ENCODE results near the gene RNF138.
"Not testable (repeated sequence)": the region's sequence is repeated elsewhere in the genome, so short reads cannot be mapped to it uniquely, and the experiment has no call there.

RNF138 gene

DNA sequence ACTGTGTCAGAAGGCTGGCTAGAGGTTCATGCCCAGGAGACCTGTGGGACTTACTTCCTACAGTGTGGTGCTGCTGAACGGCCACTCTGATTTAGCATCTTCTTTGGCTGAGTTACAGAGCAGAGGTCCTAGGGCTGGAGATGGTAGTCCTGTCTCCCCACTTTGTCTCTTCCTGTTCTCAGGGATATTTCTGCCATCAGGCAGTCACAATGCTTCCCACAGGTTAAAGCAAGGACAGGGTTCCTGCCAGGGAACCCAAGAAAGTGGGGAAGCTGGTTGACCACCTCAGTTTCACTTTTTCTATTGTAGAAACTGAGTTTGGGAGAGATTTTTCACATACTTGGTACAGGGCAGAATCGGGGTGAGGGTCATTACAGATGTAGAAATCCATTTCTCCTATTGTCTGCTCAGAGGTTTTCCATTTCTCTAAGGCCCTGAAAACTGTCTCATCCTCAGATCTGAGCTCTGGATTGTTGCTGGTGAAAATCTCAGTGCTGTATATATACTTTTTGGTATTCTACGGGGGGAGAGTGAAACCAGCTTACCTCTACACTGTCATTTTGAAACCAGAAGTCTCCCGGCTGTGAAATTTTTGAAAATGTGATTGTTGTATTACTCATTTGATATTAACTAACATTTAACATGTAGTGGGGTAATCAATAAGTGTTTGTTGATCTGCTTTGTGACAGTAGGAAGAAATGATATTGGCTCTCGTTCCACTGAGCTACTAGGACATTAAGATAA is 61.2 kb downstream of the RNF138 start:
- H3K27ac ChIP-seq (ENCODE audit: low read length) = no peak overlapping the region
- H3K4me3 ChIP-seq (ENCODE audit: low read length) = no peak overlapping the region
- H3K36me3 ChIP-seq (ENCODE audit: control insufficient read depth, low read depth, low read length) = no peaks in the 10 kb centered on the region

GRCh38 chr18:32156855-32157254 is 65.2 kb downstream of the RNF138 start:
- Histone ChIP-seq H3K27me3 (ENCODE audit: control insufficient read depth, insufficient read depth, low read length) (no peaks in the 10 kb centered on the region), H3K4me3 (ENCODE audit: low read length) (no peak overlapping the region), H3K36me3 (ENCODE audit: control insufficient read depth, low read depth, low read length) (no peaks in the 10 kb centered on the region), H3K4me1 (ENCODE audit: control insufficient read depth, low read depth, low read length) (no peaks in the 10 kb centered on the region), H3K9ac (ENCODE audit: low read length) (no peak overlapping the region), H3K9me3 (ENCODE audit: control insufficient read depth, low read depth, low read length) (no peaks in the 10 kb centered on the region), H3K27ac (ENCODE audit: low read length) (no peak overlapping the region)

More for the DNA sequence above, 61.2 kb downstream of the RNF138 start:
- H3K9me3 ChIP-seq (ENCODE audit: control insufficient read depth, low read depth, low read length) = no peaks in the 10 kb centered on the region
- H3K4me1 ChIP-seq (ENCODE audit: control insufficient read depth, low read depth, low read length) = no peaks in the 10 kb centered on the region
- H3K27me3 ChIP-seq (ENCODE audit: control insufficient read depth, insufficient read depth, low read length) = no peaks in the 10 kb centered on the region
- no peak overlapping the region for H3K9ac ChIP-seq (ENCODE audit: low read length)

DNA sequence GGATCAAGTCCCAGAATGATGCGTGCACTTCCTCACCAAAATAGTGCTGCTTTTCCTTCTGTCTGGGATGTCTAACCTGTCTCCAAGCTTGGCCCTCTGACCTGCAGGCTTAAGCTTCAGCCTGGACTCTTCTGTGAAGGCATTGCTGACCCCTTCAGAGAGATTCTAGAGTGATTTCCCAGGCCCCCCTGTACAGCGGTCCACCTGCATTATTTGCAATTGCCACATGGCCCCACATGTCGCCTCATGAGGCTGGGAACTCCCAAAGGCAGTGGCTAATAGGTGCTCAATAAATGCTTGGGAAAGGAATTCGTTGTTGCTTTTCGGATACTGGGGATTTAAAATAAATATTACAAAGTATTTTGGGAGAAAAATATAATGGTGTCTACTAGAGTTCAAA is 65.9 kb downstream of the RNF138 start:
- no peak overlapping the region for H3K9ac ChIP-seq (ENCODE audit: low read length)
- H3K27ac ChIP-seq (ENCODE audit: low read length) = no peak overlapping the region
- H3K36me3 ChIP-seq (ENCODE audit: control insufficient read depth, low read depth, low read length) = no peaks in the 10 kb centered on the region
- no peaks in the 10 kb centered on the region for H3K9me3 ChIP-seq (ENCODE audit: control insufficient read depth, low read depth, low read length)
- H3K4me3 ChIP-seq (ENCODE audit: low read length) = no peak overlapping the region
- no peaks in the 10 kb centered on the region for H3K4me1 ChIP-seq (ENCODE audit: control insufficient read depth, low read depth, low read length)
- H3K27me3 ChIP-seq (ENCODE audit: control insufficient read depth, insufficient read depth, low read length) = no peaks in the 10 kb centered on the region

- H3K27ac ChIP-seq (ENCODE audit: low read length) = no peak overlapping the region
- H3K27me3 ChIP-seq (ENCODE audit: control insufficient read depth, insufficient read depth, low read length) = no peaks in the 10 kb centered on the region
- H3K36me3 ChIP-seq (ENCODE audit: control insufficient read depth, low read depth, low read length) = no peaks in the 10 kb centered on the region
- peak overlapping the region; percentile 16 for H3K4me3 ChIP-seq (ENCODE audit: low read length)
- H3K9me3 ChIP-seq (ENCODE audit: control insufficient read depth, low read depth, low read length) = no peaks in the 10 kb centered on the region
- no peaks in the 10 kb centered on the region for H3K4me1 ChIP-seq (ENCODE audit: control insufficient read depth, low read depth, low read length)
- H3K9ac ChIP-seq (ENCODE audit: low read length) = no peak overlapping the region
Observed at GRCh38 chr18:32158108-32158624, 66.5 kb downstream of the RNF138 start.

- not testable (repeated sequence) for H3K36me3 ChIP-seq (ENCODE audit: control insufficient read depth, low read depth, low read length); H3K27me3 ChIP-seq (ENCODE audit: control insufficient read depth, insufficient read depth, low read length); H3K9ac ChIP-seq (ENCODE audit: low read length); H3K4me1 ChIP-seq (ENCODE audit: control insufficient read depth, low read depth, low read length); H3K9me3 ChIP-seq (ENCODE audit: control insufficient read depth, low read depth, low read length); H3K4me3 ChIP-seq (ENCODE audit: low read length); H3K27ac ChIP-seq (ENCODE audit: low read length)
Observed at GRCh38 chr18:32158631-32159030, 67.0 kb downstream of the RNF138 start.

DNA sequence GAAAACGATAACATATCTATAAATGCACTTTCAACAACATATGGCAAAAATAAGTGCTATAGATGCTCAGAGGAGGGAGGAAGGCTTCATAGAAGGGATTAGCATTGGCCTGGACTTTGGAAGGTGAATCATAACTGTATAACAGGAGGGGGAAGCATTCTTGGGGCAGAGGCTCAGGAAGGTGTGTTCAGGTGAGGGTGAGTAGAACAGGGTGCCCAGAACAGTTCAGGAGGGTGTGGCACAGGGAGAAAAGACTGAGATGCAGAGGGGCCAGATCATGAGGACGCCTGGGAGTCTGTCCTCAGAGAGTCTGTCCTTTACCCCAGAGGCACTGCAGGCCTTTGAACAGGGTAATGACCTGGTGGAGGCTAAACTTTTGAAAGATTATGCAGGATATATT is 68.9 kb downstream of the RNF138 start:
- Histone ChIP-seq H3K4me3 (ENCODE audit: low read length) (no peak overlapping the region), H3K4me1 (ENCODE audit: control insufficient read depth, low read depth, low read length) (no peaks in the 10 kb centered on the region), H3K9me3 (ENCODE audit: control insufficient read depth, low read depth, low read length) (no peaks in the 10 kb centered on the region), H3K9ac (ENCODE audit: low read length) (no peak overlapping the region), H3K36me3 (ENCODE audit: control insufficient read depth, low read depth, low read length) (no peaks in the 10 kb centered on the region), H3K27ac (ENCODE audit: low read length) (no peak overlapping the region), H3K27me3 (ENCODE audit: control insufficient read depth, insufficient read depth, low read length) (no peaks in the 10 kb centered on the region)

GRCh38 chr18:32167980-32168730 is 76.5 kb downstream of the RNF138 start:
- Histone ChIP-seq H3K9ac (ENCODE audit: low read length) (no peak overlapping the region), H3K36me3 (ENCODE audit: control insufficient read depth, low read depth, low read length) (no peaks in the 10 kb centered on the region), H3K27me3 (ENCODE audit: control insufficient read depth, insufficient read depth, low read length) (no peaks in the 10 kb centered on the region), H3K27ac (ENCODE audit: low read length) (no peak overlapping the region), H3K9me3 (ENCODE audit: control insufficient read depth, low read depth, low read length) (no peaks in the 10 kb centered on the region), H3K4me3 (ENCODE audit: low read length) (no peak overlapping the region), H3K4me1 (ENCODE audit: control insufficient read depth, low read depth, low read length) (no peaks in the 10 kb centered on the region)

DNA sequence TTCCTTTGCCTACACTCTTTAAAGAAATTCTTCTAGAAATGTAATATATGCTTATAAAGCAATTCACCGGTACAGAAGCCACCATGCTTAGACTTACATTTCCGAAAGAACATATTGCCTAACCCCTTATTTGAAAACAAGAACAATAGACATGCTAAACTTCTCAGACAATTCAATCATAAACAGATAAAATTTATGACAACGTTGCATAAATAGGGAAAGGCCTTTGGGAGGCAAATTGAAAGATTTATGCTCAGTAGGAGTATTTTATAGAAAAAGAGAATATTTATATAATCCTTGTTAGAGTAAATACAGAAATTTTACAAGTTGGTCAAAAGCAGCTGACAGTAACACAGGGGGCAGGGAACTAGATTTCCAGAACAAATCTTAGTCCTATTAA is 82.0 kb downstream of the RNF138 start:
- no peak overlapping the region for H3K4me3 ChIP-seq (ENCODE audit: low read length)
- H3K27ac ChIP-seq (ENCODE audit: low read length) = no peak overlapping the region
- no peaks in the 10 kb centered on the region for H3K4me1 ChIP-seq (ENCODE audit: control insufficient read depth, low read depth, low read length)
- no peak overlapping the region for H3K9ac ChIP-seq (ENCODE audit: low read length)
- H3K36me3 ChIP-seq (ENCODE audit: control insufficient read depth, low read depth, low read length) = no peaks in the 10 kb centered on the region
- no peaks in the 10 kb centered on the region for H3K9me3 ChIP-seq (ENCODE audit: control insufficient read depth, low read depth, low read length)
- H3K27me3 ChIP-seq (ENCODE audit: control insufficient read depth, insufficient read depth, low read length) = no peaks in the 10 kb centered on the region

- Histone ChIP-seq H3K9me3 (ENCODE audit: control insufficient read depth, low read depth, low read length) (no peaks in the 10 kb centered on the region), H3K27ac (ENCODE audit: low read length) (no peak overlapping the region), H3K36me3 (ENCODE audit: control insufficient read depth, low read depth, low read length) (no peaks in the 10 kb centered on the region), H3K4me1 (ENCODE audit: control insufficient read depth, low read depth, low read length) (no peaks in the 10 kb centered on the region), H3K4me3 (ENCODE audit: low read length) (no peak overlapping the region), H3K27me3 (ENCODE audit: control insufficient read depth, insufficient read depth, low read length) (no peaks in the 10 kb centered on the region), H3K9ac (ENCODE audit: low read length) (no peak overlapping the region)
Observed at GRCh38 chr18:32174719-32175118, 83.0 kb downstream of the RNF138 start.

DNA sequence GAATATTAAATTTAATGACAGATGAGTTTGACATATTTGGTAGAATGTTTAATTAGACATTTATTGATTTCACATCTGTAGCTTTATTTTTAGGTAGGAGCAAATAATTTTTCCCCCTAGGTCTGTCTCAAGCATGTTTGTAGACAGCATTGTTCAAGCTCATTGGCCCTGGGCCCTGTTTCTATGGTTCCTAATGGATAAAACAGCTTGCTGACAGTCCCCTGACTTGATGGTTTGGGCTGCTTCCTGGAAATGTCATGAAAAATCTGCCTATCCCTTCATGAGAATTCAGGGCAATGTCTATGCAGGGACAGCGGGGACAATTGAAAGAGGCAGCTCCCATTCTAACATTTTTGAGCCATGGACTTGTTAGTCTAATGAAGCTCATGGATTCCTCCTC is 83.6 kb downstream of the RNF138 start:
- Histone ChIP-seq H3K4me1 (ENCODE audit: control insufficient read depth, low read depth, low read length) (no peaks in the 10 kb centered on the region), H3K36me3 (ENCODE audit: control insufficient read depth, low read depth, low read length) (no peaks in the 10 kb centered on the region), H3K27me3 (ENCODE audit: control insufficient read depth, insufficient read depth, low read length) (no peaks in the 10 kb centered on the region), H3K27ac (ENCODE audit: low read length) (no peak overlapping the region), H3K9me3 (ENCODE audit: control insufficient read depth, low read depth, low read length) (no peaks in the 10 kb centered on the region), H3K9ac (ENCODE audit: low read length) (no peak overlapping the region), H3K4me3 (ENCODE audit: low read length) (no peak overlapping the region)

DNA sequence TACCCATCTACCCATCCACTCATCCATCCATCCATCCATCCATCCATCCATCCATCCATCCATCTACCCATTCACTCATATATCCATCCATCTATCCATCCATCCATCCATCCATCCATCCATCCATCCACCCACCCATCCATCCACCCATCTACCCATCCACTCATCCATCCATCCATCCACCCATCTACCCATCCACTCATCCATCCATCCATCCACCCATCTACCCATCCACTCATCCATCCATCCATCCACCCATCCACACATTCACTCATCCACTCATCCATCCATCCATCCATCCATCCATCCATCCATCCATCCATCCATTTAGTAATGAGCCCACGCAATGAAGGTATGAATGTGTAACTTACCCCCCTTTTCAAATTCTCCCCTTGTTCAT is 85.1 kb downstream of the RNF138 start:
- H3K4me1 ChIP-seq (ENCODE audit: control insufficient read depth, low read depth, low read length); H3K9ac ChIP-seq (ENCODE audit: low read length): not testable (repeated sequence)

DNA sequence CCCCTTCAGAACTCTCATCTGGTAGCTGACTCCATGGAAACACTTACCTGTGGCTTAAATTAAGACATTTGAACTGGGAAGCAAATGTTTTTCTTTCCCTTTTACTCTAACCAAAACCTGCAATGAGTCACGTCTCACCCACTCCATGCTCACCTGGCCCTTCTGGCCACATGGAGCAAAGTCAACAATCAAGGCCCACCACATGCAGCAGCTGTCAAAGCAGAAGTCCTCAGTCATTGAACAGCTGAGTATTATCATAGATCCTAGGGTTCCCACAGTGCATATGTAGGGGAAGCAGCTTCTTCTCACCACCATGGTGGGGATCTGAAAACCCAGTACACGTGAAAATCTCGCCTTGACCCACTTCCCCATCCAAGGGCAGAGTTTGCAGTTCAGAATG is 85.9 kb downstream of the RNF138 start:
- no peak overlapping the region for H3K27ac ChIP-seq (ENCODE audit: low read length)
- H3K4me1 ChIP-seq (ENCODE audit: control insufficient read depth, low read depth, low read length) = no peaks in the 10 kb centered on the region
- no peaks in the 10 kb centered on the region for H3K27me3 ChIP-seq (ENCODE audit: control insufficient read depth, insufficient read depth, low read length)
- H3K9ac ChIP-seq (ENCODE audit: low read length) = no peak overlapping the region
- H3K36me3 ChIP-seq (ENCODE audit: control insufficient read depth, low read depth, low read length) = no peaks in the 10 kb centered on the region
- no peaks in the 10 kb centered on the region for H3K9me3 ChIP-seq (ENCODE audit: control insufficient read depth, low read depth, low read length)
- no peak overlapping the region for H3K4me3 ChIP-seq (ENCODE audit: low read length)

More for the DNA sequence above, 85.1 kb downstream of the RNF138 start:
- not testable (repeated sequence) for H3K4me3 ChIP-seq (ENCODE audit: low read length); H3K9me3 ChIP-seq (ENCODE audit: control insufficient read depth, low read depth, low read length); H3K27ac ChIP-seq (ENCODE audit: low read length); H3K36me3 ChIP-seq (ENCODE audit: control insufficient read depth, low read depth, low read length); H3K27me3 ChIP-seq (ENCODE audit: control insufficient read depth, insufficient read depth, low read length)

Measured in iPS-18a (cell line).